Activated effector memory CD4-positive, alpha-beta T cell treated with Interleukin-2 at 50 U/mL for 16 hours (primary cell): Measurements from ENCODE around the gene JUN.

Experiments used
- DNase-seq: peaks from one replicate; pipeline ENCODE4 v3.0.0-alpha.2; 2020

The JUN gene

GRCh38 chr1:58754073-58754613 is 29.7 kb downstream of the JUN start:
- no peak for DNase-seq

- no peak for DNase-seq
Observed at GRCh38 chr1:58753431-58753866, 30.4 kb downstream of the JUN start.

- no peak for DNase-seq
Observed at GRCh38 chr1:58749646-58750045, 34.2 kb downstream of the JUN start.

- no peak for DNase-seq
Observed at GRCh38 chr1:58748666-58749065, 35.2 kb downstream of the JUN start.

- DNase-seq = no peak
Observed at GRCh38 chr1:58746757-58747156, 37.1 kb downstream of the JUN start.

GRCh38 chr1:58746182-58746581 is 37.7 kb downstream of the JUN start:
- no peak for DNase-seq

- no peak for DNase-seq
Observed at GRCh38 chr1:58745666-58746065, 38.2 kb downstream of the JUN start.

- DNase-seq = no peak
Observed at GRCh38 chr1:58745117-58745516, 38.7 kb downstream of the JUN start.

GRCh38 chr1:58741678-58742553 is 41.9 kb downstream of the JUN start:
- DNase-seq = no peak

- no peak for DNase-seq
Observed at GRCh38 chr1:58739856-58740466, 43.9 kb downstream of the JUN start.

- no peak for DNase-seq
Observed at GRCh38 chr1:58738876-58739275, 45.0 kb downstream of the JUN start.

- no peak for DNase-seq
Observed at GRCh38 chr1:58735586-58735985, 48.3 kb downstream of the JUN start.

- DNase-seq = no peak
Observed at GRCh38 chr1:58734630-58735029, 49.2 kb downstream of the JUN start.

- DNase-seq = no peak
Observed at GRCh38 chr1:58732087-58732775, 51.6 kb downstream of the JUN start.
